CD4-positive, alpha-beta T cell treated with Interleukin-15 for 1 hour (primary cell): Measurements from ENCODE around the gene SCAI.
"Not testable (repeated sequence)": the region's sequence is repeated elsewhere in the genome, so short reads cannot be mapped to it uniquely, and the experiment has no call there.

Source experiments
- DNase-seq: peaks from one replicate; pipeline ENCODE4 v3.0.0-alpha.2; 2020

The SCAI gene

GRCh38 chr9:125147401-125147951, 4.1 kb upstream of the SCAI start:
- no peak for DNase-seq

GRCh38 chr9:125146247-125146646, 2.9 kb upstream of the SCAI start:
- no peak for DNase-seq

GRCh38 chr9:125145425-125145824, 2.1 kb upstream of the SCAI start:
- no peak for DNase-seq

GRCh38 chr9:125142560-125143376, 560 bp downstream of the SCAI start:
- DNase-seq, result no peak

- no peak for DNase-seq
Measured at GRCh38 chr9:125141751-125142150, 1.6 kb downstream of the SCAI start.

GRCh38 chr9:125141251-125141650, 2.1 kb downstream of the SCAI start:
- no peak for DNase-seq

- DNase-seq, result no peak
Measured at GRCh38 chr9:125140576-125140975, 2.8 kb downstream of the SCAI start.

GRCh38 chr9:125137200-125137599, 6.1 kb downstream of the SCAI start:
- DNase-seq, result no peak

- no peak for DNase-seq
Measured at GRCh38 chr9:125134976-125135375, 8.4 kb downstream of the SCAI start.

- no peak for DNase-seq
Measured at GRCh38 chr9:125133403-125134329, 9.7 kb downstream of the SCAI start.

GRCh38 chr9:125131778-125132177, 11.6 kb downstream of the SCAI start:
- DNase-seq, result no peak

GRCh38 chr9:125126019-125126746, 17.1 kb downstream of the SCAI start:
- DNase-seq, result peak; percentile 85

- no peak for DNase-seq
Measured at GRCh38 chr9:125125523-125125922, 17.8 kb downstream of the SCAI start.

GRCh38 chr9:125121146-125121545, 22.2 kb downstream of the SCAI start:
- no peak for DNase-seq

- no peak for DNase-seq
Measured at GRCh38 chr9:125119643-125120286, 23.6 kb downstream of the SCAI start.

- not testable (repeated sequence) for DNase-seq
Measured at GRCh38 chr9:125118696-125119095, 24.6 kb downstream of the SCAI start.

GRCh38 chr9:125114503-125114902, 28.8 kb downstream of the SCAI start:
- DNase-seq, result not testable (repeated sequence)

- no peak for DNase-seq
Measured at GRCh38 chr9:125110464-125110863, 32.9 kb downstream of the SCAI start.

- not testable (repeated sequence) for DNase-seq
Measured at GRCh38 chr9:125108541-125108940, 34.8 kb downstream of the SCAI start.

GRCh38 chr9:125106285-125106893, 36.9 kb downstream of the SCAI start:
- DNase-seq, result no peak

- no peak for DNase-seq
Measured at GRCh38 chr9:125103770-125104460, 39.4 kb downstream of the SCAI start.
